Type B pancreatic cell (in vitro differentiated cells): Measurements from ENCODE around the gene TCF4. TPM values are rescaled to one million over a fixed set of nuclear protein-coding genes. Genes with fewer than 3 reads are reported as not detected.

Experiments used
- DNase-seq: peaks from one replicate; pipeline ENCODE4 v3.0.0; 2021; ENCODE audit warnings: mixed read lengths; ENCODE audit not compliant: unreplicated experiment; ENCODE audit errors: extremely low spot score
- H3K27ac Mint-ChIP-seq: 2 replicates; pipeline ENCODE4 v1.8.0; 2021; ENCODE audit warnings: mild to moderate bottlenecking, mixed read lengths
- H3K27me3 Mint-ChIP-seq: 2 replicates; pipeline ENCODE4 v1.8.0; 2021; ENCODE audit warnings: mixed read lengths
- H3K36me3 Mint-ChIP-seq: 2 replicates; pipeline ENCODE4 v1.8.0; 2021; ENCODE audit warnings: mixed read lengths
- H3K4me1 Mint-ChIP-seq: one replicate; pipeline ENCODE4 v1.8.0; 2021; ENCODE audit warnings: mixed read lengths; ENCODE audit not compliant: unreplicated experiment
- H3K4me3 Mint-ChIP-seq: 2 replicates; pipeline ENCODE4 v1.8.0; 2021; ENCODE audit warnings: mild to moderate bottlenecking, mixed read lengths
- H3K9me3 Mint-ChIP-seq: 2 replicates; pipeline ENCODE4 v1.8.0; 2021; ENCODE audit warnings: mixed read lengths
- total RNA-seq: library from RNA; stranded (reverse); gene quantifications from 2 replicates; pipeline ENCODE4 v1.2.1, GENCODE V29; 2021; ENCODE audit warnings: low replicate concordance
- TF ChIP-seq, protein P1 (sequence below): fragments of 200-600 bp; sonication (generic); conservative IDR thresholded peaks from 2 replicates; pipeline ENCODE4 v1.5.0; 2021; ENCODE audit warnings: antibody characterized with exemption, mild to moderate bottlenecking

TCF4 gene
- total RNA-seq, 1 donor from 2014 or later, result 189 TPM

DNA sequence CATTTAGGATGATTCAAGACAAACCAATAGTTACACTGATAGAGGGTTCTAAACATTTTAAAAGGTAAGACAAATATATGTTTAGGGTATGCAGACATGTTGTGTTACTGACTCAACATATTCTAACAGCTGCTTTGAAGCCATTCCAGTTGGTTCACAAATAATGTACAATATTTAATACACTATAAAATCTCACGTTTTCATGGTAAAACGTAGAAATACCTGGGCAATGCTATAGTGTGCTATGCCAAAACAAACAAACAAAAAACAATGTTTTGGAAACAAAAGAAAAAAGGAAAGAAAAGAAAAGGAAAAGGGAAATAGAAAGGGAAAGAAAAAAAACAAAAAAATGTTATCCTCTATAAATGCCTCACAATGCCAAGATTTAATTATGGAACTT lies 277.1 kb downstream of the TCF4 start:
- Mint-ChIP-seq H3K4me1 (peaks cover 55% of the 10 kb centered on the region), H3K27ac (no peak overlapping the region), H3K27me3 (no peaks in the 10 kb centered on the region), H3K4me3 (no peak overlapping the region), H3K36me3 (peaks cover 6% of the 10 kb centered on the region), H3K9me3 (no peaks in the 10 kb centered on the region)
- DNase-seq, result no peak
- TF ChIP-seq, protein P1, sequence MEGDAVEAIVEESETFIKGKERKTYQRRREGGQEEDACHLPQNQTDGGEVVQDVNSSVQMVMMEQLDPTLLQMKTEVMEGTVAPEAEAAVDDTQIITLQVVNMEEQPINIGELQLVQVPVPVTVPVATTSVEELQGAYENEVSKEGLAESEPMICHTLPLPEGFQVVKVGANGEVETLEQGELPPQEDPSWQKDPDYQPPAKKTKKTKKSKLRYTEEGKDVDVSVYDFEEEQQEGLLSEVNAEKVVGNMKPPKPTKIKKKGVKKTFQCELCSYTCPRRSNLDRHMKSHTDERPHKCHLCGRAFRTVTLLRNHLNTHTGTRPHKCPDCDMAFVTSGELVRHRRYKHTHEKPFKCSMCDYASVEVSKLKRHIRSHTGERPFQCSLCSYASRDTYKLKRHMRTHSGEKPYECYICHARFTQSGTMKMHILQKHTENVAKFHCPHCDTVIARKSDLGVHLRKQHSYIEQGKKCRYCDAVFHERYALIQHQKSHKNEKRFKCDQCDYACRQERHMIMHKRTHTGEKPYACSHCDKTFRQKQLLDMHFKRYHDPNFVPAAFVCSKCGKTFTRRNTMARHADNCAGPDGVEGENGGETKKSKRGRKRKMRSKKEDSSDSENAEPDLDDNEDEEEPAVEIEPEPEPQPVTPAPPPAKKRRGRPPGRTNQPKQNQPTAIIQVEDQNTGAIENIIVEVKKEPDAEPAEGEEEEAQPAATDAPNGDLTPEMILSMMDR, result no peak

DNA sequence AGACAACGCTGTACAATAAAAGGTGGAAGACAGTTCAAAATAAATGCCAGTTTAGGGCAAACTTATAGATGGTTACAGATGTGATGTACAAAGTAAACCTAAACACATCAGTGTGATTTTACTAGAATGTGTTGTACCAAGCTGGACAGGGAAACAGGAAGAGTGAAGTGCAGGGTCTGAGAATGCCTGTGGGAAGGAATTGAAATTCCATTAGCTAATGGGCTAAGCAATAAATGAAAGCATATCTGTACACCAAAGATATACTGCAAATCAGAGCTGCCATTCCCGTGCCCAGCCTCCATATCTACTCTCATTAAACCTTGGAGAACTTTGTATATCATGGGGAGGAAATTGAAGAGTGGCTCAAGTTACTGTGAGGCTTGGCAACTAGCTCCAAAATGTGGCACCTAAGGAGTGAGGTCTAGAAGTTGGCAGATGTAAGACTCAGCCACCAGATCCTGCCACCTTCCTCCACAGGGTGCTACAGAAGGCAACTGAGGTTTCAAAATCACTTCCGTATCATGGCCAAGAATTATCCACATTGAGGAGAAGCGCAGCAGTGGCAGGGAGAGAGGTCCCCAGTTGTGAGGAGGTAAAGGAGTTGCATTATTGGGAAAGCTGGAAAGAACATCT lies 277.8 kb downstream of the TCF4 start:
- no peaks in the 10 kb centered on the region for H3K27me3 Mint-ChIP-seq
- DNase-seq, result no peak
- TF ChIP-seq, protein P1, result no peak
- H3K4me3 Mint-ChIP-seq, result no peak overlapping the region
- H3K9me3 Mint-ChIP-seq, result no peaks in the 10 kb centered on the region
- H3K4me1 Mint-ChIP-seq, result peaks cover 53% of the 10 kb centered on the region
- no peak overlapping the region for H3K27ac Mint-ChIP-seq
- peaks cover 6% of the 10 kb centered on the region for H3K36me3 Mint-ChIP-seq

DNA sequence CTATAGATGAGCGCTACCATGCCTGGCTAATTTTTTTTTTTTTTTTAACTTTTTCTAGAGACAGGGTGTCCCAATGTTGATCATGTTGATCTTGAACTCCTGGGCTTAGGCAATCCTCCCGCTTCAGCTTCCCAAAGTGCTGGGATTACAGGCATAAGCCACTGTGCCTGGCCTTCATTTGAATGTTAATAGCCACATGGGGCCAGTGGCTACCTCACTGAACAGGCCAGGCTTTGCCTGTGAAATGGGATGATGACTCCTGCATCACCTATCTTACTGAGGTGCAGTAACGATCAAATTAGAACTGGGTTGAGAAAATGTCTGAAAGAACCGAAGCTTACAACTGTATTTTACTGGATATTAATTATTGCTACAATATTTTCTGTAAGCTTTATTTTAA lies 278.7 kb downstream of the TCF4 start:
- Mint-ChIP-seq H3K27ac (no peak overlapping the region), H3K4me1 (peaks cover 46% of the 10 kb centered on the region), H3K4me3 (no peak overlapping the region), H3K9me3 (no peaks in the 10 kb centered on the region), H3K27me3 (no peaks in the 10 kb centered on the region), H3K36me3 (peaks cover 6% of the 10 kb centered on the region)
- DNase-seq, result no peak
- TF ChIP-seq, protein P1, result no peak

DNA sequence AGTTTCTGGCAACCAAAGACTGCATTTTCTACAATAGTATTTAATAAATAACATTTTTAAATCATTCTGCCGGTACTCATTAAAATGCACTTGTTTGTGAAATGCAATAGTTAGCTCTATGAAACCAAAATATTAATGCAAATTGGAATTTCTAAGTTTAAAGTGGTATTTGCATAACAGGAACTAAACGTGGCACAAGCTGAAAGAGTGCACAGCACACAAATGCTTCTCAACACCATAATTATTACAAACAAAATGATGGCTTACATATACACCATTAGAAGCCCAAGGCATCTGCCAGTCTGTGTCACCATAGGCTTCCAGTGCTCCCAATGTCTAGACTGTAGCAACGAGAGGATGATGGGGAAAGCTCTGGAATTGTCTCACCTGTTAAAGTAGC lies 280.5 kb downstream of the TCF4 start:
- H3K9me3 Mint-ChIP-seq, result no peaks in the 10 kb centered on the region
- H3K27ac Mint-ChIP-seq, result no peak overlapping the region
- no peak overlapping the region for H3K4me3 Mint-ChIP-seq
- DNase-seq, result no peak
- H3K4me1 Mint-ChIP-seq, result peaks cover 44% of the 10 kb centered on the region
- H3K27me3 Mint-ChIP-seq, result no peaks in the 10 kb centered on the region
- TF ChIP-seq, protein P1, result no peak
- peaks cover 6% of the 10 kb centered on the region for H3K36me3 Mint-ChIP-seq

DNA sequence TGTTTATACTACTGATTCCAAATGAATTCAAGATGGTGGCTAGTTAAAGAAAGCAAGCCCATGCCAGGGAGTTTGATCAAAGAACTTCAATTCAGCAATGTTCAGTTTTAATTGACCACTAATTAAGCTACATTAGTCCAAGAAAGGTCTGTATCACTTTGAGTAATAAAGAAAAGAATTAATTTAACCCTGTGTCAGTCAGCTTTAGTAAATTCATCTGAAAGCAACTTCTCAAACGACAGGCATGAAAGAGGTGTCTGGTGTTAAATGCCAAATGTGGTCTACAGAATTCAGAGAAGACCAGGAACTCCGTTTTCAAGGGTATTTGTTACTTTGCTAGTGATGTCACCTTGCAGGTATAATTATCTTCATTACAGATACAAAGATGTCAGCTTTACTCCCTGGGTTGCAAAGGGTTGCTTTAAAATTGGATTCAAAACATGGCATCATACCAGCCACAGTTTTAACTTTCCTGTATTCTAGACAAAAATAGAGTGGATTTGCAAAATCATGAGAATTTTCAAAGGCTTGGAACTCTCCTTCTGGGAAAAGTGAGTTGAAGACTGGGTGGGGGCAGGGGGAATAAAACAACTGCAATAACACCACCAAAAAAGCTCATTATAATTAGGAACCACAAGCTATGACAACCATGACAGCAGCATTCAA lies 281.5 kb downstream of the TCF4 start:
- peaks cover 3% of the 10 kb centered on the region for H3K36me3 Mint-ChIP-seq
- no peak overlapping the region for H3K4me3 Mint-ChIP-seq
- no peak overlapping the region for H3K27ac Mint-ChIP-seq
- no peaks in the 10 kb centered on the region for H3K27me3 Mint-ChIP-seq
- DNase-seq, result no peak
- TF ChIP-seq, protein P1, result no peak
- H3K4me1 Mint-ChIP-seq, result peaks cover 43% of the 10 kb centered on the region
- no peaks in the 10 kb centered on the region for H3K9me3 Mint-ChIP-seq
